ENCODE data around the gene PPL. TPM values are rescaled to one million over a fixed set of nuclear protein-coding genes. Genes with fewer than 3 reads are reported as not detected.
"Not testable (repeated sequence)": the region's sequence is repeated elsewhere in the genome, so short reads cannot be mapped to it uniquely, and the experiment has no call there.

The PPL gene
- total RNA-seq, 1 donor: 0.81 TPM

GRCh38 chr16:4962716-4963115 lies 25.8 kb upstream of the PPL start:
- DNase-seq (ENCODE audit: low read depth in 2 of 3, low spot score in 2 of 3): no peak

GRCh38 chr16:4960579-4960978 lies 23.6 kb upstream of the PPL start:
- DNase-seq (ENCODE audit: low read depth in 2 of 3, low spot score in 2 of 3): no peak

- no peak for DNase-seq (ENCODE audit: low read depth in 2 of 3, low spot score in 2 of 3)
These were observed 21.8 kb upstream of the PPL start for GRCh38 chr16:4958510-4959438.

- peak; percentile 66 to 99 (median 97) for DNase-seq (ENCODE audit: low read depth in 2 of 3, low spot score in 2 of 3)
These were observed 21.0 kb upstream of the PPL start, which contains the start of gene SEC14L5 for GRCh38 chr16:4957720-4958509. Gene SEC14L5, plus strand, starts transcription at chr16:4958330. Its CDS starts 994 bp downstream, at chr16:4959324.

- DNase-seq (ENCODE audit: low read depth in 2 of 3, low spot score in 2 of 3): no peak
These were observed 20.4 kb upstream of the PPL start for GRCh38 chr16:4957420-4957719.

- DNase-seq (ENCODE audit: low read depth in 2 of 3, low spot score in 2 of 3): no peak
These were observed 17.8 kb upstream of the PPL start for GRCh38 chr16:4954714-4955113.

- not testable (repeated sequence) for DNase-seq (ENCODE audit: low read depth in 2 of 3, low spot score in 2 of 3)
These were observed 14.6 kb upstream of the PPL start for GRCh38 chr16:4951583-4951982.

GRCh38 chr16:4949986-4950385 lies 13.0 kb upstream of the PPL start:
- no peak for DNase-seq (ENCODE audit: low read depth in 2 of 3, low spot score in 2 of 3)

GRCh38 chr16:4948903-4949766 lies 12.2 kb upstream of the PPL start:
- DNase-seq (ENCODE audit: low read depth in 2 of 3, low spot score in 2 of 3): no peak

GRCh38 chr16:4947722-4948503 lies 11.0 kb upstream of the PPL start:
- DNase-seq (ENCODE audit: low read depth in 2 of 3, low spot score in 2 of 3): no peak

- no peak for DNase-seq (ENCODE audit: low read depth in 2 of 3, low spot score in 2 of 3)
These were observed 10.0 kb upstream of the PPL start for GRCh38 chr16:4946917-4947316.

GRCh38 chr16:4945560-4946502 lies 8.9 kb upstream of the PPL start:
- DNase-seq (ENCODE audit: low read depth in 2 of 3, low spot score in 2 of 3): no peak

GRCh38 chr16:4944333-4945281 lies 7.7 kb upstream of the PPL start:
- DNase-seq (ENCODE audit: low read depth in 2 of 3, low spot score in 2 of 3): peak in 2 of 3 donors; percentile 90

- no peak for DNase-seq (ENCODE audit: low read depth in 2 of 3, low spot score in 2 of 3)
These were observed 5.5 kb upstream of the PPL start for GRCh38 chr16:4942481-4942880.

GRCh38 chr16:4940719-4941118 lies 3.8 kb upstream of the PPL start:
- no peak for DNase-seq (ENCODE audit: low read depth in 2 of 3, low spot score in 2 of 3)

- DNase-seq (ENCODE audit: low read depth in 2 of 3, low spot score in 2 of 3): no peak
These were observed 1.7 kb upstream of the PPL start for GRCh38 chr16:4938683-4939030.

GRCh38 chr16:4937782-4938682 lies 1.1 kb upstream of the PPL start:
- no peak for DNase-seq (ENCODE audit: low read depth in 2 of 3, low spot score in 2 of 3)

All from hematopoietic multipotent progenitor cell (in vitro differentiated cells).